K562 (cell line): ENCODE data around the gene CLEC3A. TPM values are rescaled to one million over a fixed set of nuclear protein-coding genes. Genes with fewer than 3 reads are reported as not detected.

Experiments
- ATAC-seq: fragments of 200-7000 bp; cut with Tn5 transposase; 3 replicates; pipeline ENCODE4 v1.9.1; 2020; ENCODE audit warnings: moderate library complexity
- BruUV-seq: library from RNA; stranded (reverse); fragments of 400-500 nt; replicated peaks from 2 replicates; lab custom pipeline; 2021; lab: Mats Ljungman, UMichigan
- CTCF ChIA-PET: fragments of 300-600 bp; formaldehyde crosslinking; extraction: SDS; loops from one replicate; lab custom pipeline; 2021; ENCODE audit warnings: low intra/inter-chr PET ratio; lab: Yijun Ruan, JAX
- POLR2A ChIA-PET: fragments of 300-600, 350-650 bp; sonication (Branson Sonifier 250); formaldehyde crosslinking; extraction: SDS; loops from one replicate; lab custom pipeline; 2021; ENCODE audit warnings: antibody characterized with exemption, inconsistent platforms; lab: Yijun Ruan, JAX
- DNase-seq, 4 experiments: peaks; one replicate each; pipeline versions ENCODE4 v3.0.0 to v3.0.0-alpha.2; 2011 to 2018; ENCODE audit warnings: low spot score in 3 of 4, mixed read lengths in 3 of 4; ENCODE audit errors: extremely low read depth in 1 of 4
- FAIRE-seq: peaks from 2 replicates; lab custom pipeline; 2011; peaks lifted over from hg19 to GRCh38; lab: Jason Lieb, UNC
- H2AFZ ChIP-seq: 2 replicates; pipeline ENCODE4 v1.6.0; 2011; ENCODE audit warnings: low read depth, low read length, control low read depth, inconsistent platforms
- H3K27ac ChIP-seq: fragments of 200-600 bp; 3 replicates; pipeline ENCODE4 v1.8.0; 2011; ENCODE audit warnings: low read depth, mild to moderate bottlenecking, control low read depth, inconsistent platforms, low read length, moderate library complexity, mixed read lengths; ENCODE audit errors: extremely low read depth
- H3K27me3 ChIP-seq, 2 experiments: fragments of 300-600 bp in 1 of 2; 2 replicates in 1 of 2; 3 replicates in 1 of 2; pipeline versions ENCODE4 v1.6.0 to v1.8.0; 2011; ENCODE audit warnings: inconsistent platforms in 2 of 2, low read length in 2 of 2, mild to moderate bottlenecking in 1 of 2, mixed read lengths in 1 of 2, moderate library complexity in 1 of 2; ENCODE audit not compliant: control insufficient read depth in 2 of 2, insufficient read depth in 2 of 2
- H3K36me3 ChIP-seq: fragments of 300-600 bp; 3 replicates; pipeline ENCODE4 v1.8.0; 2011; ENCODE audit warnings: mild to moderate bottlenecking, low read length, inconsistent platforms; ENCODE audit not compliant: control insufficient read depth, insufficient read depth
- H3K4me1 ChIP-seq, 2 experiments: fragments of 200-600 bp in 1 of 2; replicated peaks in 1 of 2; 2 replicates in 1 of 2; 3 replicates in 1 of 2; pipeline versions ENCODE4 v1.5.1 to v1.8.0; 2011; ENCODE audit warnings: inconsistent platforms in 2 of 2, low read length in 2 of 2, mild to moderate bottlenecking in 1 of 2, mixed read lengths in 1 of 2, moderate library complexity in 1 of 2; ENCODE audit not compliant: control insufficient read depth in 2 of 2, insufficient read depth in 2 of 2
- H3K4me2 ChIP-seq: 2 replicates; pipeline ENCODE4 v1.6.1; 2011; ENCODE audit warnings: low read length, control low read depth, inconsistent platforms, mixed read lengths; ENCODE audit not compliant: insufficient read depth
- H3K4me3 ChIP-seq: fragments of 200-600 bp; sonication (generic), shearing (Covaris generic); 2 replicates; pipeline ENCODE4 v1.5.1; 2016; ENCODE audit warnings: control low read depth, inconsistent platforms
- H3K79me2 ChIP-seq: fragments of 200-600 bp; 3 replicates; pipeline ENCODE4 v1.8.0; 2011; ENCODE audit warnings: low read length, inconsistent platforms; ENCODE audit not compliant: control insufficient read depth, insufficient read depth
- H3K9ac ChIP-seq, 2 experiments: 2 replicates each; pipeline versions ENCODE4 v1.6.0 to v1.6.1; 2011; ENCODE audit warnings: low read depth in 2 of 2, low read length in 2 of 2, control low read depth in 1 of 2, inconsistent platforms in 1 of 2, mild to moderate bottlenecking in 1 of 2, mixed read lengths in 1 of 2; ENCODE audit not compliant: insufficient read depth in 1 of 2
- H3K9me1 ChIP-seq: one replicate; pipeline ENCODE4 v1.6.0; 2011; ENCODE audit warnings: inconsistent platforms, mild to moderate bottlenecking, low read length, moderate library complexity; ENCODE audit not compliant: control insufficient read depth, insufficient read depth
- H3K9me3 ChIP-seq: replicated peaks from 2 replicates; pipeline ENCODE4 v1.5.1; 2011; ENCODE audit warnings: low read depth, low read length, inconsistent platforms; ENCODE audit not compliant: control insufficient read depth, insufficient read depth
- H4K20me1 ChIP-seq: replicated peaks from 2 replicates; pipeline ENCODE4 v1.6.1; 2011; ENCODE audit warnings: low read length, inconsistent platforms, mixed read lengths; ENCODE audit not compliant: control insufficient read depth, insufficient read depth
- CCNT2 ChIP-seq: IDR thresholded peaks from 2 replicates; pipeline ENCODE4 v1.6.1; 2011; ENCODE audit warnings: borderline replicate concordance, low read depth, mild to moderate bottlenecking, moderate library complexity, mixed read lengths, low read length; ENCODE audit not compliant: insufficient read length; ENCODE audit errors: extremely low read depth
- CTBP1 ChIP-seq: fragments of 450-650 bp; IDR thresholded peaks from 2 replicates; pipeline ENCODE4 v1.6.1; 2016; ENCODE audit warnings: borderline replicate concordance
- FOS ChIP-seq: IDR thresholded peaks from 3 replicates; pipeline ENCODE4 v1.6.1; 2011; ENCODE audit not compliant: insufficient read length; ENCODE audit errors: extremely low read depth
- RAD21 ChIP-seq, 2 experiments: fragments of 250-450 bp in 1 of 2; fragments of 450-650 bp in 1 of 2; sonication (Bioruptor Pico) in 1 of 2; formaldehyde crosslinking in 1 of 2; IDR thresholded peaks in 1 of 2; conservative IDR thresholded peaks in 1 of 2; 2 replicates each; pipeline versions ENCODE4 v1.4.0 to v1.8.0; 2020 to 2022; ENCODE audit warnings: mild to moderate bottlenecking in 2 of 2, moderate library complexity in 1 of 2
- RAD51 ChIP-seq: fragments of 450-650 bp; IDR thresholded peaks from 2 replicates; pipeline ENCODE4 v1.7.1; 2016; ENCODE audit warnings: low read depth, mild to moderate bottlenecking, borderline replicate concordance
- RBM25 ChIP-seq: fragments of 200-400 bp; formaldehyde crosslinking; IDR thresholded peaks from 2 replicates; pipeline ENCODE4 v1.6.1; 2018; ENCODE audit warnings: low read length, low read depth, moderate library complexity; ENCODE audit not compliant: severe bottlenecking
- XRCC5 ChIP-seq: fragments of 200-400 bp; formaldehyde crosslinking; IDR thresholded peaks from 2 replicates; pipeline ENCODE4 v1.6.1; 2017; ENCODE audit warnings: low read depth, mild to moderate bottlenecking, low read length
- YY1 ChIP-seq, 3 experiments: IDR thresholded peaks; 2 replicates each; pipeline ENCODE4 v1.6.1; 2011; ENCODE audit warnings: low read length in 2 of 3, mild to moderate bottlenecking in 2 of 3, moderate library complexity in 2 of 3, borderline replicate concordance in 1 of 3, control low read depth in 1 of 3, low read depth in 1 of 3; ENCODE audit not compliant: insufficient read depth in 3 of 3, insufficient replicate concordance in 2 of 3, control insufficient read depth in 1 of 3, insufficient read length in 1 of 3; ENCODE audit errors: extremely low read depth in 1 of 3
- WGBS: fragments of 100-300 bp; shearing (Covaris generic); methylation state at CpG from one replicate; pipeline ENCODE4 v1.1.6; 2016; ENCODE audit warnings: low coverage, mixed read lengths; ENCODE audit not compliant: insufficient coverage; ENCODE audit errors: missing lambda C conversion rate; 5-methylcytosine and 5-hydroxymethylcytosine counted together
- in situ Hi-C: fragments of 300-500 bp; cut with MboI; formaldehyde crosslinking; loops from 4 replicates; pipeline ENCODE4 v1.15.0; 2018; ENCODE audit warnings: inconsistent platforms, mixed read lengths
- intact Hi-C: fragments of 100-400 bp; cut with micrococcal nuclease; formaldehyde crosslinking; loops from 2 replicates; pipeline ENCODE4 v1.14.2; 2022
- polyA plus RNA-seq, 8 experiments: library from polyadenylated mRNA; depleted of rRNA in 4 of 8; stranded (reverse) in 5 of 8; unstranded in 3 of 8; fragments of >200 nt; fragmentation: Nextera tagmentation in 2 of 8; fragmentation: Illumina TruSeq in 1 of 8; extraction: Ambion mirVana in 2 of 8; extraction: Trizol in 1 of 8; gene quantifications; 2 replicates each; pipeline versions ENCODE4 v1.2.1 to v1.2.3, GENCODE V29; 2011 to 2014; ENCODE audit warnings: inconsistent platforms in 1 of 8, missing spikeins in 1 of 8
- total RNA-seq, 7 experiments: library from RNA; depleted of rRNA in 6 of 7; stranded (reverse); fragments of >200 nt in 6 of 7; fragmentation: Illumina TruSeq in 2 of 7; extraction: Trizol in 2 of 7; gene quantifications; 2 replicates each; pipeline versions ENCODE4 v1.2.1 to v1.2.3, GENCODE V29; 2011 to 2021; ENCODE audit warnings: low replicate concordance in 1 of 7
- TF ChIP-seq, protein P1 (sequence below): fragments of 450-650 bp; formaldehyde crosslinking; IDR thresholded peaks from 2 replicates; pipeline ENCODE4 v1.4.0; 2020; ENCODE audit warnings: mild to moderate bottlenecking, moderate library complexity
- TF ChIP-seq, protein P2 (sequence below): fragments of 450-650 bp; IDR thresholded peaks from 2 replicates; pipeline ENCODE4 v1.6.1; 2016
- TF ChIP-seq, protein P3 (sequence below), 2 experiments: IDR thresholded peaks in 1 of 2; conservative IDR thresholded peaks in 1 of 2; 2 replicates each; pipeline ENCODE4 v1.6.1; 2016; ENCODE audit warnings: low read depth in 2 of 2, mild to moderate bottlenecking in 1 of 2, missing compliant biosample characterization in 1 of 2, missing genetic modification characterization in 1 of 2, moderate library complexity in 1 of 2
- TF ChIP-seq, protein P4 (sequence below): sonication (generic); formaldehyde crosslinking; IDR thresholded peaks from 2 replicates; pipeline ENCODE4 v1.8.0; 2022; ENCODE audit warnings: missing genetic modification reagents, mild to moderate bottlenecking, moderate library complexity, borderline replicate concordance

Gene CLEC3A
- total and polyA plus RNA-seq, 9 of the 15 experiments (the other 6 are each of a cell fraction or from before 2014, with no cell fraction given), result not detected

DNA sequence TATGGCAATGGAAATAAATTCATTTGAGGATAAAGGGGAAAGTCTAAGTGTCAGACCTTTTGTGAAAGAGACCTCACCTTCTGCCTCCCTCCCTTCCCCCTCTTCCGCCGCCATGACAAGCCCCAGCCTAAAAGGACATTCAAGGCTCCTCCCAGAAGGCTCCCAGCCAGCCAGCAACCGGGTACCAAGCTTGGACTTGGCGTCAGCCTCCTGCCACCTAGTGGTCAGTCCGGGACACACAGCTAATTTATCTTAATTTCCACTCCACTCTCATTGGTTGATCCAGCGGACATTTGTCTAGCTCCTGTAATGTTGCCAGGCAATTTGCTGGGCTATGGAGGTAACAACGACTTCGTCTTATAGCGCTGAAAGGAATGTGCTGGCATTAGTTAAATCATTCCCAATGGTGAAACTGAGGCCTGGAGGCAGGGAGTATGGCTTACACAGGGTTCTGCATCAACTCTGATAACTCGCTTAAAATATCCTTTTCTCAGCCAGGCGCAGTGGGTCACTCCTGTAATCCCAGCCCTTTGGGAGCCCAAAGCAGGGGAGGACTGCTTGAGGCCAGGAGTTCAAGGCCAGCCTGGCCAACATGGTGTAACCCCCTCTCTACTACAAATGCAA is 19.3 kb upstream of the CLEC3A start:
- WGBS, result 13% methylated on average over 11 of the region's 11 CpGs
- in situ Hi-C loops (no loop called here), intact Hi-C loops (loop anchor here (1.0 to 10.0 kb wide), 2 partner anchors 328 to 768 kb away; no protein-coding TSS in a partner anchor)
- FAIRE-seq (peak; percentile 96), DNase-seq (peak; percentile 83 to 86 (median 84)), ATAC-seq (peak; percentile 99)
- POLR2A ChIA-PET, result interaction anchor here (0.5 to 0.8 kb wide), 4 partner anchors 25 to 771 kb away, joined by 3 to 4 read pairs (median 3); no protein-coding TSS in a partner anchor
- H3K4me3 ChIP-seq, result no peak overlapping the region
- no peak overlapping the region for H3K4me2 ChIP-seq
- H3K4me1 ChIP-seq, result no peaks in the 10 kb centered on the region
- CTCF ChIA-PET, result interaction anchor here (1.3 kb wide), 1 partner anchor 326 kb away, joined by 6 read pairs; no protein-coding TSS in a partner anchor
- H3K27ac ChIP-seq, result no peak overlapping the region
- no peaks in the 10 kb centered on the region for H3K9me1 ChIP-seq
- no peaks in the 10 kb centered on the region for H4K20me1 ChIP-seq
- H3K79me2 ChIP-seq, result no peaks in the 10 kb centered on the region
- H3K27me3 ChIP-seq, result peaks cover 2 to 10% of the 10 kb centered on the region in 2 experiments; a peak in 2 of 5 replicates
- H3K36me3 ChIP-seq, result no peaks in the 10 kb centered on the region
- H2AFZ ChIP-seq, result no peak overlapping the region
- no peak overlapping the region for H3K9ac ChIP-seq
- BruUV-seq, result no TSS peak
- H3K9me3 ChIP-seq, result 0 out of 2 replicates have a peak, but pooled peaks cover 1% of the 10 kb centered on the region
- TF ChIP-seq FOS, result peak; percentile 35
- TF ChIP-seq XRCC5, result peak; percentile 86
- TF ChIP-seq RBM25, result peak; percentile 51
- TF ChIP-seq RAD51, result no peak
- TF ChIP-seq, protein P1, sequence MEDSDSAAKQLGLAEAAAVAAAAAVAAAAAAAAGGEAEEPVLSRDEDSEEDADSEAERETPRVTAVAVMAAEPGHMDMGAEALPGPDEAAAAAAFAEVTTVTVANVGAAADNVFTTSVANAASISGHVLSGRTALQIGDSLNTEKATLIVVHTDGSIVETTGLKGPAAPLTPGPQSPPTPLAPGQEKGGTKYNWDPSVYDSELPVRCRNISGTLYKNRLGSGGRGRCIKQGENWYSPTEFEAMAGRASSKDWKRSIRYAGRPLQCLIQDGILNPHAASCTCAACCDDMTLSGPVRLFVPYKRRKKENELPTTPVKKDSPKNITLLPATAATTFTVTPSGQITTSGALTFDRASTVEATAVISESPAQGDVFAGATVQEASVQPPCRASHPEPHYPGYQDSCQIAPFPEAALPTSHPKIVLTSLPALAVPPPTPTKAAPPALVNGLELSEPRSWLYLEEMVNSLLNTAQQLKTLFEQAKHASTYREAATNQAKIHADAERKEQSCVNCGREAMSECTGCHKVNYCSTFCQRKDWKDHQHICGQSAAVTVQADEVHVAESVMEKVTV (CRISPR knock-in tag), result 0 out of 2 replicates have a peak, but pooled peaks have one; percentile 23
- peak in 2 of 3 experiments; percentile 72 to 80 for TF ChIP-seq YY1 (IDR thresholded peaks at IDR 0.05; ENCODE audit: borderline replicate concordance in 1 of 3, control insufficient read depth in 1 of 3, extremely low read depth in 1 of 3, insufficient read depth in 3 of 3, insufficient read length in 1 of 3, insufficient replicate concordance in 2 of 3, low read depth in 1 of 3, low read length in 2 of 3)
- TF ChIP-seq CCNT2, result no peak
- TF ChIP-seq, protein P2, sequence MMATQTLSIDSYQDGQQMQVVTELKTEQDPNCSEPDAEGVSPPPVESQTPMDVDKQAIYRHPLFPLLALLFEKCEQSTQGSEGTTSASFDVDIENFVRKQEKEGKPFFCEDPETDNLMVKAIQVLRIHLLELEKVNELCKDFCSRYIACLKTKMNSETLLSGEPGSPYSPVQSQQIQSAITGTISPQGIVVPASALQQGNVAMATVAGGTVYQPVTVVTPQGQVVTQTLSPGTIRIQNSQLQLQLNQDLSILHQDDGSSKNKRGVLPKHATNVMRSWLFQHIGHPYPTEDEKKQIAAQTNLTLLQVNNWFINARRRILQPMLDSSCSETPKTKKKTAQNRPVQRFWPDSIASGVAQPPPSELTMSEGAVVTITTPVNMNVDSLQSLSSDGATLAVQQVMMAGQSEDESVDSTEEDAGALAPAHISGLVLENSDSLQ, result peak; percentile 74
- TF ChIP-seq CTBP1, result peak; percentile 27; the same call in 1 of the 2 replicates
- TF ChIP-seq, protein P3, sequence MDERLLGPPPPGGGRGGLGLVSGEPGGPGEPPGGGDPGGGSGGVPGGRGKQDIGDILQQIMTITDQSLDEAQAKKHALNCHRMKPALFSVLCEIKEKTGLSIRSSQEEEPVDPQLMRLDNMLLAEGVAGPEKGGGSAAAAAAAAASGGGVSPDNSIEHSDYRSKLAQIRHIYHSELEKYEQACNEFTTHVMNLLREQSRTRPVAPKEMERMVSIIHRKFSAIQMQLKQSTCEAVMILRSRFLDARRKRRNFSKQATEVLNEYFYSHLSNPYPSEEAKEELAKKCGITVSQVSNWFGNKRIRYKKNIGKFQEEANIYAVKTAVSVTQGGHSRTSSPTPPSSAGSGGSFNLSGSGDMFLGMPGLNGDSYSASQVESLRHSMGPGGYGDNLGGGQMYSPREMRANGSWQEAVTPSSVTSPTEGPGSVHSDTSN (CRISPR knock-in tag; IDR thresholded peaks at IDR 0.05; ENCODE audit: low read depth), result no peak
- TF ChIP-seq, protein P3 (tag; conservative IDR thresholded peaks at IDR 0.05; ENCODE audit: low read depth), result peak; percentile 77
- peak; percentile 33 to 69 for TF ChIP-seq RAD21 (CRISPR knock-in tag; conservative IDR thresholded peaks at IDR 0.05 in 1 of 2, IDR thresholded peaks at IDR 0.05 in 1 of 2)
- TF ChIP-seq, protein P4, sequence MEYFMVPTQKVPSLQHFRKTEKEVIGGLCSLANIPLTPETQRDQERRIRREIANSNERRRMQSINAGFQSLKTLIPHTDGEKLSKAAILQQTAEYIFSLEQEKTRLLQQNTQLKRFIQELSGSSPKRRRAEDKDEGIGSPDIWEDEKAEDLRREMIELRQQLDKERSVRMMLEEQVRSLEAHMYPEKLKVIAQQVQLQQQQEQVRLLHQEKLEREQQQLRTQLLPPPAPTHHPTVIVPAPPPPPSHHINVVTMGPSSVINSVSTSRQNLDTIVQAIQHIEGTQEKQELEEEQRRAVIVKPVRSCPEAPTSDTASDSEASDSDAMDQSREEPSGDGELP (CRISPR knock-in tag), result peak; percentile 21; the same call in 1 of the 2 replicates
